PC-3 (cell line): ENCODE data around the gene DDX54.

Source experiments
- EZH2 ChIP-seq: fragments of 300-600 bp; sonication (generic); IDR thresholded peaks from one replicate; pipeline ENCODE4 v1.6.1; 2017; ENCODE audit warnings: antibody characterized with exemption, mild to moderate bottlenecking, low read length; ENCODE audit not compliant: unreplicated experiment
- EZH2phosphoT487 ChIP-seq: fragments of 300-600 bp; sonication (generic); IDR thresholded peaks from 2 replicates; pipeline ENCODE4 v1.6.1; 2018; ENCODE audit warnings: mild to moderate bottlenecking, antibody characterized with exemption, low read length, borderline replicate concordance
- TF ChIP-seq, protein P1 (sequence below): fragments of 300-600 bp; sonication (generic); conservative IDR thresholded peaks from 2 replicates; pipeline ENCODE4 v1.5.1; 2017; ENCODE audit warnings: antibody characterized with exemption, low read depth, mild to moderate bottlenecking, low read length

DNA sequence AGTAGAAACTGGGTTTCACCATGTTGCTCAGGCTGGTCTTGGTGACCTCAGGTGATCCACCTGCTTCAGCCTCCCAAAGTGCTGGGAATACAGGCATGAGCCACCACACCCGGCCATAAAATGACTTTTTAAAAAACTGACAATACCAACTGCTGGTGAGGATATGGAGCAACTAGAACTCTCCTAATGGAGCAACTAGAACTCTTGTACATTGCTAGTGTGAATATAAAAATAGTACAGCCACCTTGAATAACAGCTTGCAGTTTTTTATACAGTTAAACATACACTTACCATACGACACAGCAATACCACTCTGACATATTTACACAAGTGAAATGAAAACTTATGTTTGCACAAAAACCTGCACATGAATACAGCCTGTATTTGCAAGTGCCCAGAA, 38.3 kb downstream of the DDX54 start:
- TF ChIP-seq EZH2 (no peak), EZH2phosphoT487 (no peak)
- TF ChIP-seq, protein P1, sequence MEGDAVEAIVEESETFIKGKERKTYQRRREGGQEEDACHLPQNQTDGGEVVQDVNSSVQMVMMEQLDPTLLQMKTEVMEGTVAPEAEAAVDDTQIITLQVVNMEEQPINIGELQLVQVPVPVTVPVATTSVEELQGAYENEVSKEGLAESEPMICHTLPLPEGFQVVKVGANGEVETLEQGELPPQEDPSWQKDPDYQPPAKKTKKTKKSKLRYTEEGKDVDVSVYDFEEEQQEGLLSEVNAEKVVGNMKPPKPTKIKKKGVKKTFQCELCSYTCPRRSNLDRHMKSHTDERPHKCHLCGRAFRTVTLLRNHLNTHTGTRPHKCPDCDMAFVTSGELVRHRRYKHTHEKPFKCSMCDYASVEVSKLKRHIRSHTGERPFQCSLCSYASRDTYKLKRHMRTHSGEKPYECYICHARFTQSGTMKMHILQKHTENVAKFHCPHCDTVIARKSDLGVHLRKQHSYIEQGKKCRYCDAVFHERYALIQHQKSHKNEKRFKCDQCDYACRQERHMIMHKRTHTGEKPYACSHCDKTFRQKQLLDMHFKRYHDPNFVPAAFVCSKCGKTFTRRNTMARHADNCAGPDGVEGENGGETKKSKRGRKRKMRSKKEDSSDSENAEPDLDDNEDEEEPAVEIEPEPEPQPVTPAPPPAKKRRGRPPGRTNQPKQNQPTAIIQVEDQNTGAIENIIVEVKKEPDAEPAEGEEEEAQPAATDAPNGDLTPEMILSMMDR: no peak
